HepG2 (cell line): ENCODE data around the gene CFAP100. TPM values are rescaled to one million over a fixed set of nuclear protein-coding genes. Genes with fewer than 3 reads are reported as not detected.

Source experiments
- AKAP8 ChIP-seq: sonication (generic); formaldehyde crosslinking; IDR thresholded peaks from 2 replicates; pipeline ENCODE4 v1.5.1; 2020; ENCODE audit warnings: mild to moderate bottlenecking, missing genetic modification reagents
- CHD4 ChIP-seq: fragments of 200-600 bp; sonication (generic); IDR thresholded peaks from 2 replicates; pipeline ENCODE4 v1.7.0; 2017; ENCODE audit warnings: mild to moderate bottlenecking, low read length, borderline replicate concordance
- GATAD2A ChIP-seq: IDR thresholded peaks from 2 replicates; pipeline ENCODE4 v1.6.1; 2016
- HNF4G ChIP-seq, 2 experiments: sonication (generic) in 1 of 2; formaldehyde crosslinking in 1 of 2; IDR thresholded peaks; 2 replicates each; pipeline versions ENCODE4 v1.4.0 to v1.6.1; 2011 to 2020; ENCODE audit warnings: borderline replicate concordance in 2 of 2, low read depth in 2 of 2, mild to moderate bottlenecking in 2 of 2, low read length in 1 of 2, missing genetic modification reagents in 1 of 2, moderate library complexity in 1 of 2
- MED13 ChIP-seq: sonication (generic); formaldehyde crosslinking; IDR thresholded peaks from 2 replicates; pipeline ENCODE4 v1.5.0; 2020; ENCODE audit warnings: missing genetic modification reagents
- MIER2 ChIP-seq: IDR thresholded peaks from 2 replicates; pipeline ENCODE4 v1.6.1; 2016; ENCODE audit warnings: missing biosample characterization, missing genetic modification reagents
- MTF1 ChIP-seq: sonication (generic); formaldehyde crosslinking; IDR thresholded peaks from 2 replicates; pipeline ENCODE4 v1.5.0; 2020; ENCODE audit warnings: missing genetic modification reagents
- PCBP2 ChIP-seq: fragments of 200-400 bp; formaldehyde crosslinking; optimal IDR thresholded peaks from 2 replicates; pipeline ENCODE3; 2018; ENCODE audit warnings: low read length, low read depth; ENCODE audit not compliant: poor library complexity, severe bottlenecking
- PHF21A ChIP-seq: sonication (generic); formaldehyde crosslinking; IDR thresholded peaks from 2 replicates; pipeline ENCODE4 v1.5.0; 2020; ENCODE audit warnings: mild to moderate bottlenecking, missing genetic modification reagents
- STAG1 ChIP-seq: sonication (generic); formaldehyde crosslinking; IDR thresholded peaks from 2 replicates; pipeline ENCODE4 v1.4.0; 2020; ENCODE audit warnings: missing genetic modification reagents
- ZBTB20 ChIP-seq: sonication (generic); formaldehyde crosslinking; IDR thresholded peaks from 2 replicates; pipeline ENCODE4 v1.8.1; 2023; ENCODE audit warnings: missing genetic modification reagents, low read depth, mild to moderate bottlenecking, borderline replicate concordance
- ZKSCAN1 ChIP-seq: fragments of 150-350 bp; IDR thresholded peaks from 2 replicates; pipeline ENCODE4 v1.6.1; 2014; ENCODE audit warnings: low read length
- ZKSCAN8 ChIP-seq: IDR thresholded peaks from 2 replicates; pipeline ENCODE4 v1.6.1; 2016; ENCODE audit warnings: borderline replicate concordance, missing genetic modification reagents, missing compliant biosample characterization
- ZNF430 ChIP-seq: sonication (generic); formaldehyde crosslinking; IDR thresholded peaks from 2 replicates; pipeline ENCODE4 v1.9.0; 2021; ENCODE audit warnings: mild to moderate bottlenecking, missing genetic modification reagents
- ZNF619 ChIP-seq: sonication (generic); formaldehyde crosslinking; IDR thresholded peaks from 2 replicates; pipeline ENCODE4 v1.4.0; 2020; ENCODE audit warnings: mild to moderate bottlenecking, missing genetic modification reagents
- polyA plus RNA-seq, 8 experiments: library from polyadenylated mRNA; depleted of rRNA in 3 of 8; stranded (reverse) in 7 of 8; unstranded in 1 of 8; fragments of >200 nt; fragmentation: Illumina TruSeq in 4 of 8; extraction: Trizol in 4 of 8; gene quantifications; 2 replicates each; pipeline versions ENCODE4 v1.2.1 to v1.2.3, GENCODE V29; 2011 to 2016; ENCODE audit warnings: low read depth in 4 of 8, missing spikeins in 1 of 8, mixed read lengths in 1 of 8; ENCODE audit not compliant: insufficient read depth in 1 of 8
- total RNA-seq, 5 experiments: library from RNA; depleted of rRNA; stranded (reverse); fragments of >200 nt; fragmentation: Illumina TruSeq; extraction: Trizol; gene quantifications; 2 replicates each; pipeline ENCODE4 v1.2.3, GENCODE V29; 2016; ENCODE audit warnings: low read depth in 1 of 5
- TF ChIP-seq, protein P1 (sequence below): sonication (generic); formaldehyde crosslinking; conservative IDR thresholded peaks from 2 replicates; pipeline ENCODE4 v1.8.1; 2023; ENCODE audit warnings: missing genetic modification reagents
- TF ChIP-seq, protein P2 (sequence below): sonication (generic); formaldehyde crosslinking; IDR thresholded peaks from 2 replicates; pipeline ENCODE4 v1.4.0; 2020; ENCODE audit warnings: missing genetic modification reagents, mild to moderate bottlenecking, borderline replicate concordance

The CFAP100 gene
- total and polyA plus RNA-seq, 2 of the 13 experiments (the other 11 are each of a cell fraction or from before 2014, with no cell fraction given): 0.32 TPM; not detected in 1

DNA sequence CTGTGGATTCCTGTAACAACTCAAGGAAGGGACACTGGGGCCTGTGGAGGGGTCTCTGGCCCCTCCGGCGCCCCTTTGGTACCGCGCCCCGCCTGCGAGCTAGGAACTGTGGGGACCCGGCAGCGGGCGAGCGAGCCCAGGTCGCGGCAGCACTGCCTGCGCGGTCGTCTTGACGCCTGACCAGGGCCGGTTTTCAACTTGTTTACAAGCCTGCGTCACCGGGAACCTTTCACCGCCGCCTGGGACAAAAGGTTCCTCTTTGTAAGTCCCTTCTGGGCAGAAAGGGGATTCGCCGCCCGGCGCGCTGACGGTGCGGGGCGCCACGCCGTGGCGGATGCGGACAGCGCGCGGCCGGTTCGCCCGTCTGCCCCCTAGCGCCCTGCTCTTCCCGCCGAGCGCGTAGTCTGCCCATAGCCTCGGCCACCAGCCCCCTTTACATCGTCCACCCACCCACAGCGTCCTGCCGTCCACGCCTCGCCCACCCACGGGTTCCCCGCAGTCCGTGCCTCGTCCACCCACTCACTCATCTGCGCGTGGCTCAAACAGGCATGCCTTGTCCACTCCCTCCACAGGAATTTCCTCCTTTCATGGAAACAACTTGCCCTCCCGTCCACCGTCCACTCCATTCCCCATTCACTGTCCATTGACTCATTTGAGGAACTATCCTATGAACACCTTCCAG is 5.5 kb upstream of the CFAP100 start (continued):
- TF ChIP-seq, protein P1, sequence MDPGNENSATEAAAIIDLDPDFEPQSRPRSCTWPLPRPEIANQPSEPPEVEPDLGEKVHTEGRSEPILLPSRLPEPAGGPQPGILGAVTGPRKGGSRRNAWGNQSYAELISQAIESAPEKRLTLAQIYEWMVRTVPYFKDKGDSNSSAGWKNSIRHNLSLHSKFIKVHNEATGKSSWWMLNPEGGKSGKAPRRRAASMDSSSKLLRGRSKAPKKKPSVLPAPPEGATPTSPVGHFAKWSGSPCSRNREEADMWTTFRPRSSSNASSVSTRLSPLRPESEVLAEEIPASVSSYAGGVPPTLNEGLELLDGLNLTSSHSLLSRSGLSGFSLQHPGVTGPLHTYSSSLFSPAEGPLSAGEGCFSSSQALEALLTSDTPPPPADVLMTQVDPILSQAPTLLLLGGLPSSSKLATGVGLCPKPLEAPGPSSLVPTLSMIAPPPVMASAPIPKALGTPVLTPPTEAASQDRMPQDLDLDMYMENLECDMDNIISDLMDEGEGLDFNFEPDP (CRISPR knock-in tag): no peak
- TF ChIP-seq ZKSCAN1 (no peak), GATAD2A (no peak), MIER2 (CRISPR knock-in tag) (0 out of 2 replicates have a peak, but pooled peaks have one; percentile 25), CHD4 (no peak), ZNF430 (CRISPR knock-in tag) (no peak), HNF4G (IDR thresholded peaks at IDR 0.05; ENCODE audit: borderline replicate concordance, low read depth, low read length) (no peak; the same call in 1 of the 2 replicates), HNF4G (CRISPR knock-in tag; IDR thresholded peaks at IDR 0.05; ENCODE audit: borderline replicate concordance, low read depth) (0 out of 2 replicates have a peak, but pooled peaks have one; percentile 33), STAG1 (CRISPR knock-in tag) (peak; percentile 99), ZBTB20 (CRISPR knock-in tag) (no peak), AKAP8 (CRISPR knock-in tag) (peak; percentile 75; the same call in 1 of the 2 replicates), ZNF619 (CRISPR knock-in tag) (peak; percentile 88; the same call in 1 of the 2 replicates), PCBP2 (no peak), ZKSCAN8 (CRISPR knock-in tag) (no peak), MTF1 (CRISPR knock-in tag) (no peak), PHF21A (CRISPR knock-in tag) (peak; percentile 96), MED13 (CRISPR knock-in tag) (no peak)
- TF ChIP-seq, protein P2, sequence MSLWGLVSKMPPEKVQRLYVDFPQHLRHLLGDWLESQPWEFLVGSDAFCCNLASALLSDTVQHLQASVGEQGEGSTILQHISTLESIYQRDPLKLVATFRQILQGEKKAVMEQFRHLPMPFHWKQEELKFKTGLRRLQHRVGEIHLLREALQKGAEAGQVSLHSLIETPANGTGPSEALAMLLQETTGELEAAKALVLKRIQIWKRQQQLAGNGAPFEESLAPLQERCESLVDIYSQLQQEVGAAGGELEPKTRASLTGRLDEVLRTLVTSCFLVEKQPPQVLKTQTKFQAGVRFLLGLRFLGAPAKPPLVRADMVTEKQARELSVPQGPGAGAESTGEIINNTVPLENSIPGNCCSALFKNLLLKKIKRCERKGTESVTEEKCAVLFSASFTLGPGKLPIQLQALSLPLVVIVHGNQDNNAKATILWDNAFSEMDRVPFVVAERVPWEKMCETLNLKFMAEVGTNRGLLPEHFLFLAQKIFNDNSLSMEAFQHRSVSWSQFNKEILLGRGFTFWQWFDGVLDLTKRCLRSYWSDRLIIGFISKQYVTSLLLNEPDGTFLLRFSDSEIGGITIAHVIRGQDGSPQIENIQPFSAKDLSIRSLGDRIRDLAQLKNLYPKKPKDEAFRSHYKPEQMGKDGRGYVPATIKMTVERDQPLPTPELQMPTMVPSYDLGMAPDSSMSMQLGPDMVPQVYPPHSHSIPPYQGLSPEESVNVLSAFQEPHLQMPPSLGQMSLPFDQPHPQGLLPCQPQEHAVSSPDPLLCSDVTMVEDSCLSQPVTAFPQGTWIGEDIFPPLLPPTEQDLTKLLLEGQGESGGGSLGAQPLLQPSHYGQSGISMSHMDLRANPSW (CRISPR knock-in tag): no peak; the same call in 1 of the 2 replicates
